Omental fat pad (tissue), 4 donors: ENCODE measurements around the gene IVNS1ABP. TPM values are rescaled to one million over a fixed set of nuclear protein-coding genes. Genes with fewer than 3 reads are reported as not detected.

Source experiments
- ATAC-seq: fragments of 150-250 bp; one replicate; pipeline ENCODE4 v1.9.1; 2016; ENCODE audit warnings: mild to moderate bottlenecking, moderate library complexity; ENCODE audit not compliant: low FRiP score
- DNase-seq: peaks from one replicate; pipeline ENCODE4 v3.0.0-alpha.2; 2019; ENCODE audit warnings: low spot score
- small RNA-seq: library from RNA; depleted of rRNA; stranded (forward); fragments of <200 nt; gene quantifications from one replicate; pipeline ENCODE3, GENCODE V24; 2016
- total RNA-seq, 4 donors: library from RNA; depleted of rRNA; stranded (reverse); fragments of >200 nt; gene quantifications; one replicate each; pipeline ENCODE4 v1.1.0, GENCODE V29; 2016
- TF ChIP-seq, protein P1 (sequence below), 3 donors: fragments of 450-650 bp; IDR thresholded peaks; one replicate each; pipeline ENCODE4 v1.5.1; 2016 to 2017; ENCODE audit warnings: antibody characterized with exemption in 3 of 3, mild to moderate bottlenecking in 3 of 3, moderate library complexity in 2 of 3

The IVNS1ABP gene
- total RNA-seq, 4 donors from 2014 or later: 68.5 to 152 (median 99.2) TPM

DNA sequence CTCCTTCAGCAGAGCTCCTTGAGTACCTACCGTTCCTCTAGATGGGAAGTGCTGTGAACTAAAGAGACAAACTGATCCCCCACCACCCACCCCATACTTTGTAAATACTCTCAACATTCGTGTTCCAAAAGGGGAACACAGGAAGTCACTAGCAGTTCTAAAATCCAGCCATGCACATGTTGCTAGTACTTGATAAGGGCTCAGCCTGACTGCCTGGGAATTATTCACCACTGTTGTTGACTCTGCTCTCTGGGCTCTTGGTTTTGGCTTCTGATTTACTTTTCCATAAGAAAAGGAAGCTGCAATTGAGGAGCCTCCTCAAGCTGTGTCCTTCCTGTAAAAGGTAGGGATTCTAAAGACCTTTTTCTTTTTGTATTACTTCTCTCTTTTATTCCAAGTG lies 67.5 kb downstream of the IVNS1ABP start:
- ATAC-seq: no peak
- DNase-seq: no peak
- TF ChIP-seq, protein P1, sequence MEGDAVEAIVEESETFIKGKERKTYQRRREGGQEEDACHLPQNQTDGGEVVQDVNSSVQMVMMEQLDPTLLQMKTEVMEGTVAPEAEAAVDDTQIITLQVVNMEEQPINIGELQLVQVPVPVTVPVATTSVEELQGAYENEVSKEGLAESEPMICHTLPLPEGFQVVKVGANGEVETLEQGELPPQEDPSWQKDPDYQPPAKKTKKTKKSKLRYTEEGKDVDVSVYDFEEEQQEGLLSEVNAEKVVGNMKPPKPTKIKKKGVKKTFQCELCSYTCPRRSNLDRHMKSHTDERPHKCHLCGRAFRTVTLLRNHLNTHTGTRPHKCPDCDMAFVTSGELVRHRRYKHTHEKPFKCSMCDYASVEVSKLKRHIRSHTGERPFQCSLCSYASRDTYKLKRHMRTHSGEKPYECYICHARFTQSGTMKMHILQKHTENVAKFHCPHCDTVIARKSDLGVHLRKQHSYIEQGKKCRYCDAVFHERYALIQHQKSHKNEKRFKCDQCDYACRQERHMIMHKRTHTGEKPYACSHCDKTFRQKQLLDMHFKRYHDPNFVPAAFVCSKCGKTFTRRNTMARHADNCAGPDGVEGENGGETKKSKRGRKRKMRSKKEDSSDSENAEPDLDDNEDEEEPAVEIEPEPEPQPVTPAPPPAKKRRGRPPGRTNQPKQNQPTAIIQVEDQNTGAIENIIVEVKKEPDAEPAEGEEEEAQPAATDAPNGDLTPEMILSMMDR (IDR thresholded peaks at IDR 0.05): no peak

Small RNA genes within 50 kb of the gene (small RNA-seq; reads per million reads assigned to genes)
- gene RF00019: not detected

Other genes starting within 250 kb of the IVNS1ABP start
- gene TRMT1L, start 160.3 kb downstream of the IVNS1ABP start, total RNA-seq: 10 to 100 TPM in 3 of 4 donors, 1 to 10 TPM in 1; 7.2 to 15.1 (median 12.4) TPM
- gene SWT1, start 160.1 kb downstream of the IVNS1ABP start, total RNA-seq: 10 to 100 TPM in 1 of 4 donors, 1 to 10 TPM in 3; 3.6 to 15.1 (median 7.3) TPM